ENCODE results near the gene PFKFB2.
"Not testable (repeated sequence)": the region's sequence is repeated elsewhere in the genome, so short reads cannot be mapped to it uniquely, and the experiment has no call there.

Gene PFKFB2

DNA sequence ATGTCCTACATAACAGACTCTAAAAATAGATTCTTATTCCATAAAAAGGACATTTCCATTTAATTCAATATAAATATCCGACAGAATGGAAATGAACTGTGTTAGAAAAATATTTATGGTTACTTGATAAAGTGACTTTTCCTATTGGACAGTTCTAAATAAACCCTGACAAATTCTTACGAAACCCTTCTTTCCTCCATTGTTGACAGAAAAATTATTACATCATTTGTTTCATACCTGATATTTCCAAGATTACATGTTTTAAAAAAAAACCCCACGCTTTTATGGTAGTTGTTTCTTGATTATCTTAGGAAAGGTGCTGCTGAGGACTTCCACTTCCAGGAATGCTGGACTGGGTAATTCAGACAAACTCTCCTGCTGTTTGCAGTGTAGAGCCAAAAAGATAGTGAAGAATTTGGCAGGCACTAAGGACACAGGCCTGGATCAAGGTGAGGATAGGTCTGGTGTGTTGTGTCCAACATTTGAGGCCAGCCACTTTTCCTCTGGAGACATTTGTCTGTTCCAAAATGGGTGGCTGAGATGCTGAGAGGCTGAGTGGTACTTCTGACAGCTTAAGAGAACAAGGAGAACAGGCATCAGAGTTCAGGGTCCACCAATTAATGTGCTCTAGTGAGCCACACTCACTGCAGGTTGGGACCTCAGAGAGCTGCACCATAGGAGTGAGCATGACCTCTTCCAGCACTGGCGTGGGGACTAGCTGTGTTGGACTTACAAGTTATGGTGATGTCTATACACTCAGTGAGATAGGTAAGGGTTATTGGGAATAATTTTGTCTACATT is 13.5 kb upstream of the PFKFB2 start:
- no peak for DNase-seq (ENCODE audit: low spot score)
- FAIRE-seq = no peak

DNA sequence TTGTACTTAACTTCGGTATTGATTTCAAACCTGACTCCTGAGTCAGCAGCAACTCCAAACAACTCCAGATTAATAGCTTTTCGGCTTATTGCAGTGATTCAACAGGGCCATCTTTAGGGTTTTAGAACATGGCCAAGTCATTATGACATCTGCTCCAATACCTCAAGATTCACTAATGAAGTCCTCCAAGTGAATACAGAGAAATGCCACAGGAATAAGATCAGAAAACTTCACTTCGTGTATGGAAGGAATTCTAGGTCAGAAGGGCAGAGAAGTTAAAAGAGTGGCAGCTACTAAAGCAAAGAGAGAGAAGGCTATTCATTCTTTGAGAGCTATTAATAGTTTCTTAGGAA is 12.9 kb upstream of the PFKFB2 start:
- FAIRE-seq = no peak
- DNase-seq (ENCODE audit: low spot score) = no peak

DNA sequence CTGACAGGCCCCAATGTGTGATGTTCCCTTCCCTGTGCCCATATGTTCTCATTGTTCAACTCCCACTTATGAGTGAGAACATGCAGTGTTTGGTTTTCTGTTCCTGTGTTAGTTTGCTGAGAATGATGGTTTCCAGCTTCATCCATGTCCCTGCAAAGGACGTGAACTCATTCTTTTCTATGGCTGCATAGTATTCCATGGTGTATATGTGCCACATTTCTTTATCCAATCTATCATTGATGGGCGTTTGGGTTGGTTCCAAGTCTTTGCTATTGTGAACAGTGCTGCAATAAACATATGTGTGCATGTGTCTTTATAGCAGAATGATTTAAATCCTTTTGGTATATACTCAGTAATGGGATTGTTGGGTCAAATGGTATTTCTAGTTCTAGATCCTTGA is 11.7 kb upstream of the PFKFB2 start:
- DNase-seq (ENCODE audit: low spot score); FAIRE-seq: not testable (repeated sequence)

GRCh38 chr1:207045453-207045852 is 7.6 kb upstream of the PFKFB2 start:
- DNase-seq (ENCODE audit: low spot score) (no peak), FAIRE-seq (no peak)

GRCh38 chr1:207047505-207047904 is 5.6 kb upstream of the PFKFB2 start:
- FAIRE-seq = no peak
- no peak for DNase-seq (ENCODE audit: low spot score)

- DNase-seq (ENCODE audit: low spot score) (no peak), FAIRE-seq (no peak)
Observed at GRCh38 chr1:207048041-207048440, 5.0 kb upstream of the PFKFB2 start.

DNA sequence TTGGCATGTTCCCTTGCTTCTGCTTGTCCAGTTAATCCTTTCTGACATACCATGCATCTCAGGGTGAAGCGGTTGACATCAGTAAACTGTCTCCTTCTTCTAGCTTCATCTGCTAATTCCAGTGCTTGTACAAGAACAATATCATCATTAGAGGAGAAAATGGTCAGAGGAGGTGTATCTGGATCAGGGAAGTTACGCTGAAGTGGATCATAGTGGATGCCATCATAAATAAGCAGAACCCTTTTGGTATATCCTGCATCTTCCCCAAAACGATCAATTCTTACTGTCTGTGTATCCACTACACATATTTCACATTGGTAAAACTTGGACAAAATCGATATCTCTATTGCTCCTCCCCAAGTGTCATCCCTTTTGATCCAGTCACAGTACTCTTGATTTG is 4.0 kb upstream of the PFKFB2 start:
- DNase-seq (ENCODE audit: low spot score) = no peak
- no peak for FAIRE-seq

- FAIRE-seq (no peak), DNase-seq (ENCODE audit: low spot score) (no peak)
Observed at GRCh38 chr1:207049514-207049913, 3.6 kb upstream of the PFKFB2 start.

GRCh38 chr1:207049974-207050391 is 3.1 kb upstream of the PFKFB2 start:
- peak; percentile 37 for DNase-seq (ENCODE audit: low spot score)

DNA sequence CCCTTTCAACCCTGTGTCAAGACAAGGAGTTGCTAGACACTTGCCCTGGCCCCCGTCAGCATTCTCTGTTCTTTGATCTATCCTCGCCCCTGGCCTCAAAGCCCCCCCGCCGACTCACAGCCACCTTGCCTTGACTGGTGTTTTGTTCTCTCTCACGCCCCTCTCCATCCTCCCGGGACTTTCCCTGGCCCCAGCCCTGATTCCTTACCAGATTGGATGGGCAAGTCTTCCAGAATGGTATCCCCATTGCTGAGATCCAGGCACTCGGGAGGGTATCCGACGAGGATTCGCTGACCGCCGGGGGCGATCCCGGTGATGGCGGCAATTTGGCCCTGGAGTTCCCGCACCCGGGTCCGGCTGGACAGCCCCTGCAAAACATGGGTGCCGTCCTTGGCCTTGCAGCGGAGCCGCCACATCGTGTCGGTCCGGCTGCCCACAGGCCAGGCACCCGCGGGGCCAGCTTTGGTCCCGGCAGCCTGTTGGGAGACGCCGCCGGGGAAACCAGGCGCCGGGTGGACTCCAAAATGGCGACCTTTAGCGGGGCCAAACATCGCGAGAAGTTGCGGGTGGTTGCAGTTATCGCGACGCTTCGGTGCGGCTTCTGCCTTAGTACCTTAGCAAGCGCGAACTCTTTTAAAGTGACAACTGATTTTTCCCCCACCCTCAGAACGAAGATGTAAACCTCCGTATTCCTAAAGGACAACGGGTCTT is 2.4 kb upstream of the PFKFB2 start:
- FAIRE-seq = peak; percentile 4
- DNase-seq (ENCODE audit: low spot score) = peak; percentile 81

More at GRCh38 chr1:207049974-207050391, 3.1 kb upstream of the PFKFB2 start:
- FAIRE-seq = peak; percentile 66

DNA sequence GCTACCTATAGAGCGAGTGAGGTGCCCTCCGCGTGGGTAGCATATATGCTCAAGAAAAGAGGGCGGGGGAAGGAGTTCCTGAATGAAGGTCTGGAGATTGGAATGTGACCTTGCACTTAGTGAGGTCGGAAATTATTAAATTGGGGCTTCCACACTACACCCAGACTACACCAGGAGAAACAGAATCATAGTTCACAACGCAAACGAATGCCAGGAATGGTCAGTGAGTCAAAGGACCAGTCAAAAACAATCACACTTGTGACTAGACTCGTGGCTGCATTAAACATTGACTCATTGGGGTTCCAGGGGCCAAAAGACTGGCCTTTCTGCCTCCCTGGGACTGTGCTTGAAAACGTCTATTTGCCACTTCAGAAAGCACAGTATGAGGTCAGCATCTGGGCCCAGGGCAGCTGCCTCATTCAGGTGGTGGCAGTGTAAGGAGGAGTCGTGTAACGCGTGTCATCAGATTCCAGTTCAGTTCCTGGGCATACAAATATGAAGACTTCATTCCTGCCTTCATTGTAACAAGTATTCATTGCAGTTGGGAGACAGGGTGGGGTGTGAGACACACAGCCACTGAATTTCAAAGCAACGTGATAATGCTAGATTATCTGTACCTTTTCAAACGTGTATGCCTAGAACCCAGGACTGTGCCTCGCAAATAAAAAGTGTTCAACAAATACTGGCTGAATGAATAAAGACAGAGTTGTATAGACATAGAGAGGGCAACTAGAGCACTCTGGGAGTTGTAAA is 1.7 kb upstream of the PFKFB2 start, which contains the start of gene YOD1:
Gene YOD1 (minus strand): TSS at position 18 of the 753 bp plus-strand sequence. CDS start 178 bp downstream, outside the sequence.
- FAIRE-seq = peak; percentile 92
- DNase-seq (ENCODE audit: low spot score) = peak; percentile 98

GRCh38 chr1:207054491-207054890 is 1.4 kb downstream of the PFKFB2 start:
- DNase-seq (ENCODE audit: low spot score) = no peak
- FAIRE-seq = no peak

GRCh38 chr1:207055386-207056001 is 2.4 kb downstream of the PFKFB2 start:
- DNase-seq (ENCODE audit: low spot score) (no peak), FAIRE-seq (no peak)

GRCh38 chr1:207056673-207057072 is 3.6 kb downstream of the PFKFB2 start:
- FAIRE-seq (no peak), DNase-seq (ENCODE audit: low spot score) (no peak)

DNA sequence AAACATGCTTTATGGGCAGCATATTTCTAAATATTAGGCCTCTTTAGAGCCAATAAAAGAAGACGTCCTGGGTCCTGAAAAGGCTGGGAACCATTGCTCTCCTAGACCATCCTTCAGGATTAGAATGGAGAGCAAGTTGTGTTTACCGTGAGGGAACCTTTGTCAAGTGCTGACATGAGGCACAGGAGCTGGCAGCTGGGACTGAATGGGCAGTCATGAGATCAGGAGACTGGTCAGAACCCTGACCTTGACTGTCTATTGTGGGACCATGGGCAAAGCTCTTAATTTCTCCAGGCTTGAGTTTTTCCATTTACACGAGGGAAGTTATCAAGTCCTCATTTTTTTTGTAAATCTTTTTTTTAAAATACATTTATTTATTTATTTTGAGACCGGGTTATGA is 5.2 kb downstream of the PFKFB2 start:
- no peak for DNase-seq (ENCODE audit: low spot score)
- FAIRE-seq = no peak

DNA sequence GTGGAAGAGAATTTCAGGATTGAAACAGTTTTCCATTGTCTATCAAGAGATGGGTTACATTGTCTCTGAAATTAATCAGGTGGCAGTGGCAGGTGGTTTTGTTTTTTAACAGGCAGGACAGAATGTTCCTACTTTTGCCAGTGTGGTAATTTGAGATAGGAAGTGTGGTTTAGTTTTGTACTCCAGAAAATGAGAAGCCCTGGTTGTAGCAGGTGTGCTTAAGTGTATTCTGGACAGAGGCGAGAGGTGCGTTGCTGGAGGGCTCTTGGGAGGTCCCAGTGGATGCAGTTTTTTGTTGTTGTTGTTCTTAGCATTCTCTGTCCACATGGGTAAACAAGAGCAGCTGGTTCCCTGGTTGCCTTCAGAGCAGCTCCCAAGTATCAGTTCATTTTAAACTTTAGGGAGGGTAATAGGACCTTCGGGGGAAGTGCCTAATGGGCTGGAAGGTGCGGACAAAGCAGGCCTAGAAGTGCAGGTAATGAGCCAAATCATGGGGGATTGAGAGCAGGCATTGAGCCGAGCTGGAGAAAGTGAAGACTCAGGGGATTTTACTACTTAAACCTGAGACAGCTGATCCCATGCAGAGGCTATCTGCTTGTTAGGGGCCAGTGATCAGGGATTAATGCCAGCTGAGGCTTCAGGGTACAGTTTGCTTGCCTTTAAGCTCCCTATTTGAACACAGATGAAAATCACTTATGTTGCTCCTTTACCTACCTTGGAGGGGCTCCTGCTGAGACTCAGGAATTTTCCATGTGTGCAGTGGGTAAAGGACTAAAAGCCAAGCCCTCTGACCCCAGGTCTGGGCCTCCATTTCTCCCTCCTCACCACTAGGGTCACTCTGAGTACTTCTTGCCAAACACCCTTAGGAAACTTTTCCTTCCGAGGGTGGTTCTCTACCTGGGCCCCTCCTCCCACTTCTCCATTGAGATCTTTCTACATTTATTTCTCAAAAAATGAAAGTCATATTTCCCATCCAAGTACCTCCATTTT is 6.1 kb downstream of the PFKFB2 start:
- DNase-seq (ENCODE audit: low spot score) (no peak), FAIRE-seq (no peak)

- no peak for DNase-seq (ENCODE audit: low spot score)
Observed at GRCh38 chr1:207059881-207060280, 6.8 kb downstream of the PFKFB2 start.

GRCh38 chr1:207060596-207060995 is 7.5 kb downstream of the PFKFB2 start:
- DNase-seq (ENCODE audit: low spot score) (no peak), FAIRE-seq (no peak)

More at GRCh38 chr1:207059881-207060280, 6.8 kb downstream of the PFKFB2 start:
- no peak for FAIRE-seq

DNA sequence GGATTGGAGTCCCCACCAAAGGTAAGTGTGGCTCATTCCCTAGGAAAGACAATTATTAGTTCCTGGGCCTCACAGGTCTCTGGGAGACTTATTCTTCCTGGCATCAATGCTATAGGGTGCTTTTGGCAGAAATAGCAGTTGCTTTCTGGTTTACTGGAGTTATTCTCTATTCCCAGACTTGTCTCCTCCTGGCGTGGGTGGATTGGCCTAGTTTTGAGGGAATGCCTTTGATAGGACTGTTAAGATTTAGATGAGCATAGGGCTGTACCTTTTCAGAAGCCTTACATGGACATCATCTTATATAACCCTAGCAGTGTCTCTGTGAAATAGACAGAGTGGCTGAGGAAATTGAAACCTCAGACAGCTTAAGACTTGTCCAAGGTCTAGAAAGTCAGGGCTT is 9.0 kb downstream of the PFKFB2 start:
- FAIRE-seq (no peak), DNase-seq (ENCODE audit: low spot score) (no peak)

GRCh38 chr1:207063014-207063413 is 9.9 kb downstream of the PFKFB2 start:
- no peak for FAIRE-seq
- no peak for DNase-seq (ENCODE audit: low spot score)
